ENCODE measurements around the gene ZNF503.

Gene ZNF503

DNA sequence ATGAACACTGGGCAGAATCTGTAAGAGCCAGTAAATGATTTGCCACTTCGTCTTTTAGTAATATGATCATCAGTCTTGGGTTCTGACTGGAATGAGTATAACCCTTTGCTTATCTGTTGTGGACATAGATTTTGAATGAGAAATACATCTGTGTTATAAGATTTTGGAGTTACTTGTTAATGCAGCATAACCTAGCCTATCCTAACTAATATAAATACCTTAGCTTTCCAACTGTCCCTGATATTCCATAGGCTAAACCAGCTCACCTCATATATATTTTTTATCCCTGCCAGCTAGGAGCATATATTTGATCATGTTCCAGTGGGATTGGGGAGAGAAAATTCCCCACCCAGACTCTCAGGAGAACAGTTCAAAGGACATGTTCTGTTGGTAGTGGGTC is 44.9 kb upstream of the ZNF503 start:
- H3K27me3 ChIP-seq, result no peaks in the 10 kb centered on the region
- TF ChIP-seq, protein P1, sequence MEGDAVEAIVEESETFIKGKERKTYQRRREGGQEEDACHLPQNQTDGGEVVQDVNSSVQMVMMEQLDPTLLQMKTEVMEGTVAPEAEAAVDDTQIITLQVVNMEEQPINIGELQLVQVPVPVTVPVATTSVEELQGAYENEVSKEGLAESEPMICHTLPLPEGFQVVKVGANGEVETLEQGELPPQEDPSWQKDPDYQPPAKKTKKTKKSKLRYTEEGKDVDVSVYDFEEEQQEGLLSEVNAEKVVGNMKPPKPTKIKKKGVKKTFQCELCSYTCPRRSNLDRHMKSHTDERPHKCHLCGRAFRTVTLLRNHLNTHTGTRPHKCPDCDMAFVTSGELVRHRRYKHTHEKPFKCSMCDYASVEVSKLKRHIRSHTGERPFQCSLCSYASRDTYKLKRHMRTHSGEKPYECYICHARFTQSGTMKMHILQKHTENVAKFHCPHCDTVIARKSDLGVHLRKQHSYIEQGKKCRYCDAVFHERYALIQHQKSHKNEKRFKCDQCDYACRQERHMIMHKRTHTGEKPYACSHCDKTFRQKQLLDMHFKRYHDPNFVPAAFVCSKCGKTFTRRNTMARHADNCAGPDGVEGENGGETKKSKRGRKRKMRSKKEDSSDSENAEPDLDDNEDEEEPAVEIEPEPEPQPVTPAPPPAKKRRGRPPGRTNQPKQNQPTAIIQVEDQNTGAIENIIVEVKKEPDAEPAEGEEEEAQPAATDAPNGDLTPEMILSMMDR (IDR thresholded peaks at IDR 0.05), result no peak

DNA sequence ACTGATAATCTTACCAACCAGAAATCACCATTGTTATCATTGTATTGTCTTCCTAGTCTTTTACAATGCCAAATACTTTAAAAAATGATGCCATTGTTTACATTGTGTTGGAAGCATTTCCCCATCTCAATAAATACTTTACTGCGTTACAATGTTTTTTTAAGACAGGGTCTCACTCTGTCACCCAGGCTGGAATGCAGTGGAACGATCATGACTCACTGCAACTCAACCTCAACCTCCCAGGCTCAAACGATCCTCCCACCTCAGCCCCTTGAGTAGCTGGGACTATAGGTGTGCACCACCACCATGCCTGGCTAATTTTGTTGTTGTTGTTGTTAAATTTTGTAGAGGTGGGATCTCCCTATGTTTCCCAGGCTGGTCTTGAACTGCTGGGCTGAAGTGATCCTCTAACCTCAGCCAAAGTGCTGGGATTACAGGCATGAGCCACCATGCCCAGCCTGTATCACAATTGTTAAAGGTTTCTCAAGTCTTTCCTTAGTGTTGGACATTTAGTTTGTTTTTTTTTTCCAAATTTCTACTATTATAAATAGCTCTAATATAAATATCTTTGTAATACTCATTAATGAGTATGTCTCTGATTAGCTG is 43.3 kb upstream of the ZNF503 start:
- TF ChIP-seq, protein P1 (IDR thresholded peaks at IDR 0.05), result no peak
- no peak overlapping the region for H3K4me3 ChIP-seq (ENCODE audit: low read depth in 1 of 2, low read length in 1 of 2)

More for the DNA sequence above, 44.9 kb upstream of the ZNF503 start:
- Histone ChIP-seq H3K9me3 (no peaks in the 10 kb centered on the region), H3K4me3 (ENCODE audit: low read depth in 1 of 2, low read length in 1 of 2) (no peak overlapping the region), H3K27ac (no peak overlapping the region), H3K36me3 (no peaks in the 10 kb centered on the region), H3K4me1 (ENCODE audit: control insufficient read depth in 1 of 2, insufficient read depth in 1 of 2, low read depth in 1 of 2, low read length in 1 of 2) (no peaks in the 10 kb centered on the region)

DNA sequence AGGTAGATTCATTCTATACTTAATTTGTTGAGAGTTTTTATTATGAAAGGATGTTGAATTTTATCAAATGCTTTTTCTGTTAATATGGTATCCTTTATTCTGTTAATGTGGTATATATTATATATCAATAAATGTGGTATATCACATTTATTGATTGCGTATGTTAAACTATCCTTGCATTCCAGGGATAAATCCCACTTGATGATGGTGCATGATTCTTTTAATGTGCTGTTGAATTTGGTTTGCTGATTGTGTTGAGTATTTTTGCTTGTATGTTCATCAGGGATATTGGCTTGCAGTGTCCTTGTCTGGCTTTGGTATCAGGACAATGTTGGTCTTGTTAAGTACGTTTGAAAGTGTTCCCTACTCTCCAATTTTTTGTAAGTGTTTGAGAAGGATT is 41.8 kb upstream of the ZNF503 start:
- Histone ChIP-seq H3K27ac (no peak overlapping the region), H3K4me3 (ENCODE audit: low read depth in 1 of 2, low read length in 1 of 2) (no peak overlapping the region), H3K9me3 (no peaks in the 10 kb centered on the region), H3K4me1 (ENCODE audit: control insufficient read depth in 1 of 2, insufficient read depth in 1 of 2, low read depth in 1 of 2, low read length in 1 of 2) (no peaks in the 10 kb centered on the region), H3K36me3 (peaks cover 13% of the 10 kb centered on the region), H3K27me3 (no peaks in the 10 kb centered on the region)
- TF ChIP-seq, protein P1 (IDR thresholded peaks at IDR 0.05), result no peak

More for the DNA sequence above, 43.3 kb upstream of the ZNF503 start:
- Histone ChIP-seq H3K4me1 (ENCODE audit: control insufficient read depth in 1 of 2, insufficient read depth in 1 of 2, low read depth in 1 of 2, low read length in 1 of 2) (no peaks in the 10 kb centered on the region), H3K9me3 (no peaks in the 10 kb centered on the region), H3K27me3 (no peaks in the 10 kb centered on the region), H3K36me3 (no peaks in the 10 kb centered on the region), H3K27ac (no peak overlapping the region)

DNA sequence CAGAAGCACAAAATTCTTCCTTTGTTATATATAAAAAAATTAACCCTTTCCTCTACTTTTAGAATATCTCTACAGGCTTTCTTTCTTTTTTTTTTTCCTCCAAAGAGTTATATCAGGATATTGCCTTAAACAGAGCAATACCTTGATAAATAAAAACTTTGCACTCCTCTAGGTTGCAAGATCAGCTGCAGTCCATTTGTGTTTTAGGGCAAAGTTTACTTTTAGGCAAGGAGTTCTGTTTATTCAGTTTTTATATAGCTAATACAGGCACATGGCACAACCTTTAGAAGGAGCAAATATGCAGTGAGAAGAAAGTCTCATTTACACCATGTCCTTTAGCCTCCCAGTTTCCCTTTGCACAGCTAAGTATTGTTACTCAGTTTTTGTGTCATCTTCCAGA is 40.1 kb upstream of the ZNF503 start:
- Histone ChIP-seq H3K36me3 (peaks cover 15% of the 10 kb centered on the region), H3K27ac (no peak overlapping the region), H3K4me1 (ENCODE audit: control insufficient read depth in 1 of 2, insufficient read depth in 1 of 2, low read depth in 1 of 2, low read length in 1 of 2) (no peaks in the 10 kb centered on the region), H3K27me3 (no peaks in the 10 kb centered on the region), H3K9me3 (no peaks in the 10 kb centered on the region), H3K4me3 (ENCODE audit: low read depth in 1 of 2, low read length in 1 of 2) (no peak overlapping the region)
- TF ChIP-seq, protein P1 (IDR thresholded peaks at IDR 0.05), result no peak

DNA sequence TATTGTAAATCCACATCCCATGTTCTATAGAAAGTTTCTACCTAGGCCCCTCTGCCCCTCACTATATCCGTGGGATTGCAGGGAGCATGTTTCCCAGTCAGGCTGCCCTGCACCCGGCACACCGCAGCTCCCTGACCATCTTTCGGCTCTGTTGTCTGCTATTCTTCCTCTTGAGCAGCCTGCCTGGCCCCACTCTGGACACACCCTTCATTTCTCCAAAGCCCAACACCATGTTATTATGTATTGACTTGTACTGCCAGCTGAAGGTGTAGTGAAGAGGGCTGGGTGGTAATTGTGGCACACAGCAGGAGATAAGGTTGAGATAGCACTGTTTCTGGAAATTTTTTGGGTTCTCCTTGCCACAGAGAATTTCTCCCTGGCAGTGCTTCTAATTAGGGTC is 39.6 kb upstream of the ZNF503 start:
- Histone ChIP-seq H3K4me1 (ENCODE audit: control insufficient read depth in 1 of 2, insufficient read depth in 1 of 2, low read depth in 1 of 2, low read length in 1 of 2) (no peaks in the 10 kb centered on the region), H3K36me3 (peaks cover 15% of the 10 kb centered on the region)

More for the DNA sequence above, 39.6 kb upstream of the ZNF503 start:
- TF ChIP-seq, protein P1 (IDR thresholded peaks at IDR 0.05), result no peak
- no peaks in the 10 kb centered on the region for H3K27me3 ChIP-seq
- H3K4me3 ChIP-seq (ENCODE audit: low read depth in 1 of 2, low read length in 1 of 2), result no peak overlapping the region
- H3K27ac ChIP-seq, result no peak overlapping the region
- no peaks in the 10 kb centered on the region for H3K9me3 ChIP-seq
